Measurements from ENCODE around the gene KIAA1755. TPM values are rescaled to one million over a fixed set of nuclear protein-coding genes. Genes with fewer than 3 reads are reported as not detected.

Gene KIAA1755
- total and polyA plus RNA-seq, 9 of the 15 experiments (the other 6 are each of a cell fraction or from before 2014, with no cell fraction given), result not detected

GRCh38 chr20:38277691-38278090, 17.2 kb upstream of the KIAA1755 start:
- BruUV-seq (replicated peaks), result no TSS peak
- intact Hi-C loops (cut with micrococcal nuclease) (no loop called here), in situ Hi-C loops (cut with MboI) (no loop called here)
- Histone ChIP-seq H3K27me3 (ENCODE audit: control insufficient read depth in 2 of 2, insufficient read depth in 2 of 2, low read length in 2 of 2) (peaks cover 3 to 24% of the 10 kb centered on the region in 2 experiments; a peak in 2 of 5 replicates), H3K9me1 (ENCODE audit: control insufficient read depth, insufficient read depth, low read length) (no peaks in the 10 kb centered on the region), H3K9me3 (replicated peaks; ENCODE audit: control insufficient read depth, insufficient read depth, low read depth, low read length) (no peaks in the 10 kb centered on the region), H3K4me1 (replicated peaks in 1 of 2; ENCODE audit: control insufficient read depth in 2 of 2, insufficient read depth in 2 of 2, low read length in 2 of 2) (no peaks in the 10 kb centered on the region; a peak in 1 of 5 replicates), H4K20me1 (replicated peaks; ENCODE audit: control insufficient read depth, insufficient read depth, low read length) (no peaks in the 10 kb centered on the region), H3K79me2 (ENCODE audit: control insufficient read depth, insufficient read depth, low read length) (no peaks in the 10 kb centered on the region), H3K9ac (ENCODE audit: insufficient read depth in 1 of 2, low read depth in 2 of 2, low read length in 2 of 2) (no peak overlapping the region), H2AFZ (ENCODE audit: low read depth, low read length) (no peak overlapping the region), H3K4me3 (no peak overlapping the region), H3K27ac (ENCODE audit: extremely low read depth, low read depth, low read length) (no peak overlapping the region), H3K4me2 (ENCODE audit: insufficient read depth, low read length) (no peak overlapping the region), H3K36me3 (ENCODE audit: control insufficient read depth, insufficient read depth, low read length) (no peaks in the 10 kb centered on the region)
- TF ChIP-seq CHD4 (IDR thresholded peaks at IDR 0.05; ENCODE audit: insufficient read depth, insufficient replicate concordance, low read depth, low read length, poor library complexity, severe bottlenecking), result no peak
- TF ChIP-seq SRSF9 (IDR thresholded peaks at IDR 0.05; ENCODE audit: borderline replicate concordance, low read depth, low read length), result no peak
- TF ChIP-seq ZNF586 (CRISPR knock-in tag; conservative IDR thresholded peaks at IDR 0.05), result no peak
- TF ChIP-seq ZNF347 (CRISPR knock-in tag; IDR thresholded peaks at IDR 0.05; ENCODE audit: low read depth), result no peak
- no peak for TF ChIP-seq ZC3H11A (IDR thresholded peaks at IDR 0.05; ENCODE audit: low read depth, low read length)
- no peak for TF ChIP-seq ARID3A (IDR thresholded peaks at IDR 0.05; ENCODE audit: borderline replicate concordance, low read depth, low read length)
- 3% methylated on average over 2 of the region's 2 CpGs for WGBS (ENCODE audit: insufficient coverage, low coverage, missing lambda C conversion rate)
- no peak for FAIRE-seq
- no peak for DNase-seq (ENCODE audit: extremely low read depth in 1 of 4, low spot score in 3 of 4)
- CTCF ChIA-PET (ENCODE audit: low intra/inter-chr PET ratio), result no interaction called here
- POLR2A ChIA-PET, result interaction anchor here (0.6 to 0.7 kb wide), 3 partner anchors 28 to 339 kb away, joined by 3 read pairs; no protein-coding TSS in a partner anchor
- no peak for ATAC-seq

Measured in K562 (cell line).